Measurements from ENCODE around the gene MIER2. TPM values are rescaled to one million over a fixed set of nuclear protein-coding genes. Genes with fewer than 3 reads are reported as not detected.
"Not testable (repeated sequence)": the region's sequence is repeated elsewhere in the genome, so short reads cannot be mapped to it uniquely, and the experiment has no call there.

The MIER2 gene
- total RNA-seq, 1 experiment from 2014 or later, result 23.2 TPM

- DNase-seq (ENCODE audit: low spot score), result no peak
Measured at GRCh38 chr19:283395-283794, 61.2 kb downstream of the MIER2 start.

GRCh38 chr19:282501-282900 lies 62.1 kb downstream of the MIER2 start:
- no peak for DNase-seq (ENCODE audit: low spot score)

- no peak for DNase-seq (ENCODE audit: low spot score)
Measured at GRCh38 chr19:281992-282391, 62.6 kb downstream of the MIER2 start.

GRCh38 chr19:281156-281853 lies 63.3 kb downstream of the MIER2 start:
- no peak for DNase-seq (ENCODE audit: low spot score)

- DNase-seq (ENCODE audit: low spot score), result no peak
Measured at GRCh38 chr19:280541-281009, 64.0 kb downstream of the MIER2 start.

GRCh38 chr19:279656-280055 lies 64.9 kb downstream of the MIER2 start:
- no peak for DNase-seq (ENCODE audit: low spot score)

GRCh38 chr19:279231-279630 lies 65.4 kb downstream of the MIER2 start:
- no peak for DNase-seq (ENCODE audit: low spot score)

- no peak for DNase-seq (ENCODE audit: low spot score)
Measured at GRCh38 chr19:277581-278165, 66.9 kb downstream of the MIER2 start.

GRCh38 chr19:277131-277530 lies 67.5 kb downstream of the MIER2 start:
- no peak for DNase-seq (ENCODE audit: low spot score)

- no peak for DNase-seq (ENCODE audit: low spot score)
Measured at GRCh38 chr19:275958-276646, 68.5 kb downstream of the MIER2 start.

GRCh38 chr19:275000-275399 lies 69.6 kb downstream of the MIER2 start:
- no peak for DNase-seq (ENCODE audit: low spot score)

- no peak for DNase-seq (ENCODE audit: low spot score)
Measured at GRCh38 chr19:273393-273792, 71.2 kb downstream of the MIER2 start.

- DNase-seq (ENCODE audit: low spot score), result no peak
Measured at GRCh38 chr19:271856-272255, 72.7 kb downstream of the MIER2 start.

GRCh38 chr19:270766-271318 lies 73.8 kb downstream of the MIER2 start:
- DNase-seq (ENCODE audit: low spot score), result not testable (repeated sequence)

- DNase-seq (ENCODE audit: low spot score), result no peak
Measured at GRCh38 chr19:269241-269640, 75.4 kb downstream of the MIER2 start.

- no peak for DNase-seq (ENCODE audit: low spot score)
Measured at GRCh38 chr19:262125-262524, 82.5 kb downstream of the MIER2 start.

GRCh38 chr19:256804-257203 lies 87.8 kb downstream of the MIER2 start:
- DNase-seq (ENCODE audit: low spot score), result not testable (repeated sequence)

Other genes starting within 250 kb of the MIER2 start
- not detected in 2 replicates for gene OR4F17, start 237.7 kb downstream of the MIER2 start, total RNA-seq (2014; rRNA removed; shearing (Covaris generic))
- 176 and 203 TPM in 2 replicates for gene PLPP2, start 53.4 kb downstream of the MIER2 start, total RNA-seq (2014; rRNA removed; shearing (Covaris generic))
- 8.8 and 12.2 TPM in 2 replicates for gene C2CD4C, start 64.4 kb upstream of the MIER2 start, total RNA-seq (2014; rRNA removed; shearing (Covaris generic))
- gene SHC2, start 116.2 kb upstream of the MIER2 start, total RNA-seq (2014; rRNA removed; shearing (Covaris generic)), result 12.5 and 19.6 TPM in 2 replicates
- 0.48 and 0.71 TPM in 2 replicates for gene MADCAM1, start 151.7 kb upstream of the MIER2 start, total RNA-seq (2014; rRNA removed; shearing (Covaris generic))
- 44.3 and 104 TPM in 2 replicates for gene TPGS1, start 162.7 kb upstream of the MIER2 start, total RNA-seq (2014; rRNA removed; shearing (Covaris generic))
- 96.1 and 105 TPM in 2 replicates for gene CDC34, start 187.0 kb upstream of the MIER2 start, total RNA-seq (2014; rRNA removed; shearing (Covaris generic))
- not detected in 2 replicates for gene GZMM, start 199.3 kb upstream of the MIER2 start, total RNA-seq (2014; rRNA removed; shearing (Covaris generic))
- gene BSG, start 227.8 kb upstream of the MIER2 start, total RNA-seq (2014; rRNA removed; shearing (Covaris generic)), result 700 and 767 TPM in 2 replicates
- gene HCN2, start 245.1 kb upstream of the MIER2 start, total RNA-seq (2014; rRNA removed; shearing (Covaris generic)), result 9.3 and 12.7 TPM in 2 replicates